SKM-1 treated with dmso at 0.1 percent for 144 hours (cell line): ENCODE data around the gene IL10.

ENCODE experiments used
- DNase-seq: peaks from one replicate; lab custom pipeline; 2025; ENCODE audit not compliant: unreplicated experiment; lab: John Stamatoyannopoulos, UW

The IL10 gene

DNA sequence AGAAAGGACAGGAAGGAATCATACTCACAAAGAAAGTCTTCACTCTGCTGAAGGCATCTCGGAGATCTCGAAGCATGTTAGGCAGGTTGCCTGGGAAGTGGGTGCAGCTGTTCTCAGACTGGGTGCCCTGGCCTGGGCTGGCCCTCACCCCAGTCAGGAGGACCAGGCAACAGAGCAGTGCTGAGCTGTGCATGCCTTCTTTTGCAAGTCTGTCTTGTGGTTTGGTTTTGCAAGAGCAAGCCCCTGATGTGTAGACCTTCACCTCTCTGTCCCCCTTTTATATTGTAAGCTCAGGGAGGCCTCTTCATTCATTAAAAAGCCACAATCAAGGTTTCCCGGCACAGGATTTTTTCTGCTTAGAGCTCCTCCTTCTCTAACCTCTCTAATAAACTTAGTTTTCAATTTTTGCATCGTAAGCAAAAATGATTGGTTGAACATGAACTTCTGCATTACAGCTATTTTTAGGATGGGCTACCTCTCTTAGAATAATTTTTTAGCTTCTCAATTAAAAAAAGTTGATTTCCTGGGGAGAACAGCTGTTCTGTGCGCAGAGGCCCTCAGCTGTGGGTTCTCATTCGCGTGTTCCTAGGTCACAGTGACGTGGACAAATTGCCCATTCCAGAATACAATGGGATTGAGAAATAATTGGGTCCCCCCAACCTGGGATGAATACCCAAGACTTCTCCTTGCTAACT is at the start of gene IL10:
IL10 (minus strand) TSS at position 252 of the 695 bp plus-strand sequence; CDS start at position 193, 59 bp downstream.
- peak; percentile 67 for DNase-seq

DNA sequence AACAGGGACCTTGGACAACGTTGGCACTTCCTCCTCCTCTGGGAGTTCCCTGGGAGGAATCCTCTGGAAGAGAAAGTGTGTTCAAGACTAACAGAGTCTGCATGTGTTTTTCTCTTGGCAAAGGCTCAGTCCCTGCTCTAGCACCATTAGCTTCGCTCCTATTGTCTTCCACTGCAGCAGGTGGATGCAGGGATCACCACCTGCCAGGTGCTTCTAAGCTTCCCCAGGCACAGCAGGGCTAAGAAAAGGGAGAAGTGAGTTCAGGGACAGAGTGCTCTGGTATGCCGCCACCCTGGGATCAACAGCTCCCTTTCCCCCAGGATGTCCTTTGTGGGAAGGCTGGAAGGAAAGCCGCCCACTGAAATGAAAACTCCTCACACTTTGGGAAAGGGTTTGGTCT is 49.2 kb upstream of the IL10 start:
- no peak for DNase-seq

DNA sequence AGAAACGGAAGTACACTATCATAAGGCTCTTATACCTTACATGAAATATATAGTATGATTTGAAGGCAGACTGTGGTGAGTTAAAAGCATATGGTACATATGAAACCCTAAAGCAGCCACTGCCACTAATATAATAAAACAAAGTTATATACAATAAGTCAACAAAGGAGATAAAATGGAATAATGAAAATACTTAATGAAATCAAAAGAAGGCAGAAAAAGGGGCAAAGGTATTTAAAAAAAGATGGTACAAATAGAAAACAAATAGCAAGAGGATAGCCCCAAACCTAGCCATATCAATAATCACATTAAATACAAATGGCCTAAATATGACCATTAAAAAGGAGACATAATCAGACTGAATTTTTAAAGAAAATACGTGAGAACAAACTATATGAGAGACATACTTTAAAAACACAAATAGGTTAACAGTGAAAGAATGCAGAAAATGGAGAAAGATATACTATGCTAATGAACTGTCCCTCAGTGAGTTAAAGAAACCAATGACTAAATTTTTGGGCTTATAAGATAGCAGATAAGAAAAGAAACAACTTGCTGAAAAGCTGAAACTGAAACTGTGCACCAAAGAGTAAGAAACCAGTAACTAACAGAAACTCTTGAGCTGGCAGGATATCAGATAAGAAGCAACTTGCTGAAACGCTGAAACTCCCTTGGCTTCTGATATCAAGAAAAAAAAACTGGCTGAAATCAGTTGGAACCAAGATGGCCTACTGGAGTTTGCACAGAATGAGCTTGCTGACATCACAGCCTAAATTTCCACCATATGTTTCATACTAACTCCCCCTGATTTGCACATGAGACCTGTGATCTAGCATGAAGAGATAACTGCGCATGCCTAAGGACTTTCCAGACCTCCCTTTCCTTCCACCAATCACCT is 44.3 kb upstream of the IL10 start:
- DNase-seq: no peak

DNA sequence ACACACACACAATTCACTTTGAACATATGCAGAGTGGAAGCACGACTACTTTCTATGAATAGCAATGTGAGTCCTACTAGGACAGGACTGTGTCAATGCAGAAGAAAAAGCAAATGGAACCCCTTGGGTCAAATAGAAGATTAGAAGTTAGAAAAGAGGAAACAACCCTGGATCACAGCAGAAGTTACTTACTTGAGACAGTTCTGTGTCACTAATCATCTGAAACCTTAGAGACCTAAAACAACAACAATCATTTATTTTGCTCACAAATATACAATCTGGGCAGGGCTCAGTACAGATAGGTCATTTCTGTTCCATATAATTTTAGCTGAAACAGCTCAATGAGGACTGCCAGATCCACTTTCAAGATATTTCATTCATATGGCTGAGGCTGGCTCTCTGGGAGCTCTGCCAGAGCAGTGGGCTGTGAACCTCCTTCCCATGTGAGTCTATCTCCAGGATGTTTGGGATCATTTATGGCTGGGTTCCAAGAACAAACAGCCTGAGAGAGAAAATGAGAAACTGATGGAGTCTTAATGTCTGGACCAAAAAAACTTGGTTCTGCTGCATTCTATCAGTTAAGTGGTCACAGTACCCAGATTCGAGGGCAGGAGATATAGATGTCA is 42.5 kb upstream of the IL10 start:
- DNase-seq: no peak

DNA sequence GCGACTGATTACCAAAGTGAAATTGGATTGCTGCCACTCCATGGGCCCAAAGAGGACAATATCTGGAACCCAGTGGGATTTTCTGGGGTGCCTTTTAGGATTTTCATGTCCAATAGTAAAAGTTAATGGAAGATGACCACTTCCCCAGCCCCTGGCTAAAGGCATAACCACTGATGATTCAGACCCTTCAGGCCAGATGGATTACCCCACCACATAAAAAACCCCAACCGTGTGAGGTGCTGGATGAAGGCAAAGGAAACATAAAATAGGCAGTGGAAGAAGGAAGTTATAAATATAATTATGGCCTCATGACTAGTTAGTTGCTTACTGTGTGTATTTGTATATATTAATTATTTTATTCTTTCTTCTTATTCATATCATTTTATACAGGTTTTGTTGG is 40.2 kb upstream of the IL10 start:
- no peak for DNase-seq

DNA sequence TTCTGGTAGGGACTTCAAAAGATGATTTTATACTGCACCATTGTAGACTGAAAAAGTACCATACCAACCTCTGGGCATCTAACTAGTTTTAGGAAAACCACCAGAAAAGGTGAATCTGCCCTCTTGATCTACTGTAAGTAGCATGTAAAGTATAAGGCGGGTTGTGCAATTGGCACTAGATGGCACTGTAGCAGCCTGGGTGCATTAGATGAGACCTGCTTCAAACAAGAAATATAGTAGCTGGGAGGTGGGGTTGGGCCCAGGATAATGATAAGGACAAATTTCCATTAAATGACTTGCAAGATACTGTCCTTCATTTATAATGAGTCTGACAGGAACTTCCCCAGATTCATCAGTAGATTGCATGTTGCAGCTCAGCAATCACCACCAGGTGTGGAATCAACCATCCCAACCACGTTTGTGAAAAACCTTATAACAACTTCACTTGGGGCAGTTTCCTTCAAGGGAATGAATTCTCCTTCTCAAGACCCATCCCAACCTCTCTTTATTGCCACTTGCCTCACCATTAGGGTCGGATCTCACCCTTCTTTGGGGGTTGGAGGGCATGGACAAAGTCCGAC is 37.3 kb upstream of the IL10 start:
- DNase-seq: peak; percentile 61

DNA sequence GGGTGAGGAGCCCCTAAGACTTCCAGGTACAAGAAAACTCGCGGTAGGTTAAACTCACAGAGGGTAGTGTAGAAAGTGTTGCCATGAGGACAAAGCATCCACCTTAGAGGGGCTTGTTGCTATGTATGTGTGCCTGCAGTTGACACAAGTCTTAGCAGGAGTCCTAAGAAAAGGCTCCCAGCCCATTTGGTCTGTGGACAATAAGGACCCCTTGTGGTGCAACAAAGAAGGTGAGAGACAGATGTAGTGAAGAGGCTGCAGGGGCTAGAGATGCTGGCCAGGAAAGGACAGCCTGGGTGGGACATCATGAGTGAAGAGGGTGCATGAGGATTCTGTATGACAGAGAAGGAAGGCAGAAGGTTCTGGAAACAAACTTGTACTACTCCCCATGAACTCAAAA is 36.3 kb upstream of the IL10 start:
- peak; percentile 66 for DNase-seq

DNA sequence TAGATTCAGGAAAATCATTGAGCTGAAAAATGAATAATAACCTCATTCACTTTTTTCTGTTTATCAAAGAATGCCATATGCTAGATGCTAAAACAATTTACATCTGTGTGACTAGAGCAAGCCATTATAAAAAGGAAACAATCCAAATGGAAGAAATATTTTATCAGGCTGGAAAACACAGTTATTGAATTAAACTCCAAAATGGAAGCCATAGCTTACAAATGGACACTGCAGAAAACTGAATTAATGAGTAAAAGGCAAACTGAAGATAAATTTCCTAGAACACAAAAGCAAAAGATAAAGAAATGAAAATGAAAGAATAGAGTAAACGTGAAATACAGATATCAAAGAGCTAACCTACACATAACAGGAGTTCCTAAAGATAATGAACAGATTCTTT is 33.1 kb upstream of the IL10 start:
- DNase-seq: no peak

DNA sequence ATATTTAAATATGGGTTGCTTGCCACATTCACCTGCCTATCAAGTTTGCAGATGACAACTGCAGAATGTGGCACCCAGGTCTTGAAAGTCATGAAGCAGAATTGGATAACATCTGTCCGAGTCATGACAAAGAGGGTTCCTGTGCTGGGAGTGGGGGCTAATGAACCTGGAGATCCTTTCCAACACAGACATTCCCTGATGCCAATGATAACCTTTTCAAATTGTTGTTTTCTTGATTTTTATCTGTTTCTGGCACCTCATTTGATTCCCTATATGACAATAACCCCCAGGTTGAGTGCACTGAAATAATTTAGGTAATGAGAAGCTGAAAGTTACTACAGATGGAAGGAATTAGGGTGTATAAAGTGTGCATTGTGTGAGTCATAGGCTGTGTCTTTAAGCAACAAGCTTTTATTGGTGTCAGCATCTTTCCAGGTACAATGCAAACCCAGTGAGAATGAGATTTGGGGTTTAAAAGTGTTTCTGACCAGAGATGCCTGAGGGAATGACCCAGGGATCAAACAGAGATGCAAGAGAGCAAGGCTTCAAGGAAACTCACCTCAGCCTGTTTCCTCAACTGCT is 32.0 kb upstream of the IL10 start:
- DNase-seq: no peak

DNA sequence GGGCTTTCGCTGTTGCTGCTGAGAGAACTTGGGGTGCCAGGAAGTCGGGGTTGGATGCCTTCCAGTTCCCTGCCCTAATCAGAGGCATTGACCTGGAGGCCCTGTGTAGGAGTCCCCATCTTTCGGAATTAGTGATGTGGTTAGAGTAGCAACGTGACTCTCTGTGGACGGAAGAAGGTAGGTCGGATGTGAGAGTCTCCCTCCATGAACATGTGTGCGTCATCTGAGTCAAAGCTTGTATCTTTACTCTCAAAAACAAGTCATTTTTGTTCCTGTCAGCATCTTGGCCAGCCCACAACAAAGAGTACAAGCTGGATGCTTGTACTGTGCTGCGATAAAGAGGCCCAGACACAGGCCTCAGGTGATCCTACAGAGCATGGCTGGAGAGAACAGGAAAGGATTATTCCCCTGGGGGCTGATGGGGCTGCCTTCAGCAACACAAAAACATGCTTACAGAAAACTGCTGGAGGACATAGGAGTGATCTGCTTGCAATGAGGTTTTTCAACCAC is 31.0 kb upstream of the IL10 start:
- no peak for DNase-seq

DNA sequence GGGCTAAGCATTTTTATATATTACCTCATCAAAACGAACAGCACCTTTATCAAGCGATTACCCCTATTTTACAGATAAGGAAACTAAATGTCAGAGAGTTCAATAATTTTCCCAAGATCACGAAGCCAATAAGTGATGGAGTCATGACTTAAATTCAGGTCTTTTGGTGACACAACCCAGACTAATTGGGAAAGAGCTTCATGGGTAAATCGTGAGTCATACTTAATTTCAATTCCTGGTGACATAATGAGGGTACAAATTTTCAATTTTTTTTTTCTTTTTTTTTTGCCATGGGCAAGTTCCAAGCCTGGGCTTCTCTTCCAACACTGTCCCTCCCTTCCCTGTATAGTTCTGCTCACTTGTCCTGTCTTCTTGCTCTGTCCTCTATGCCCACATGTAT is 30.1 kb upstream of the IL10 start:
- DNase-seq: no peak

DNA sequence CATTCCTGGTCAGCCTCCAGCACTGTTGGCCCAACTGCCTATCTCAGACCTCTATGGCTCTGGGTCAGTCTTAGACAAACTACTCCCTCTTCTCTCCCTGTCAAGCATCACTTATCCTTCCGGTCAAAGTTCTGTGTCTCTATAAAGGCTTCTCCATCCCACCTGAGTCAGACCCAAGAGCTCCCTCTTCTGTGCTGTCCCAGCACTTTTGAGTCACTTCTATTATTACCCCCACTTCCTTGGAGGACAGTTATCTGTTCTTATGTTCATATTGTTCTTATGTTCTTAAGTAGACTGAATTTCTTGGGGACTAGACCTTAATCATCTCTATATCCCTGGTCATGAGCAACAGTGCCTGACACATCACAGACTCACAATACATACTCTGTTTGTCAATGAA is 29.2 kb upstream of the IL10 start:
- DNase-seq: no peak

DNA sequence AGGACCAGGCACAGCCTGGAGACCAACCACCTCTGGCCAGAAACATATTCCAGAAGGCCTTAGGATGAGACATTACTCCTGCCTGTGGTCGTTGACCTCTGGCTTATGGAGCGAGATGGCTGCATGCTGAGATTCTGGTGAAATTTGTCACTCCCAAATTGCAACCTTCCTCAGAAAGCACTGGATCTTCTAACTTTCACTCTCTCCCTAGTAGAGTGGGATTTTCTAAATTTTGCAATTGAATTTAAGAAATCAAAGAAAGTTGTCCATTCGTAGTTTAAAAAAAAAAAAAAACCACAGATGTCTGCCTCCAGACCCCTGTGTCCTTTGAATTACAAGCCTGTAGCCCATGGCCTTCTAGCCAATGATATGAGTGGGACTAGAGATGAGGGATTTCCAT is 28.6 kb upstream of the IL10 start:
- DNase-seq: no peak

DNA sequence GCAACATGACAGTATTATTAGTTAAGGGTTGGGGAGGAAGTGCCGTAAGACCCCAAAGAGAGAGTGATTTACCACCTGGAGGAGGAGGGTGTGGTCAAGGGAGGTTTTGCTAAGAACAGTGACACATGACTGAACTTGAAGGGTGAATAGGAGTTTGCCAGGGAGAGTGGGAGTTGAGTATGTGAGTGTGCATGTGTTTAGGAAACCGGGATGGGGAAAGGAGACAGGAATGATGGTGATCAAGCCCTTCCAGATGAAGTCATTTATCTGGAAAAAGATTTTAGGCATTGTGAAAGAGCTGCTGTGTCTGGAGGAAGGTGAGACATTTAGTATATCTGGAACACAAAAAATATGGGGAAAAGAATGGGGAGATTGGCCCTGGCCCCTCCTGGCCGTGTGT is 28.1 kb upstream of the IL10 start:
- DNase-seq: no peak

DNA sequence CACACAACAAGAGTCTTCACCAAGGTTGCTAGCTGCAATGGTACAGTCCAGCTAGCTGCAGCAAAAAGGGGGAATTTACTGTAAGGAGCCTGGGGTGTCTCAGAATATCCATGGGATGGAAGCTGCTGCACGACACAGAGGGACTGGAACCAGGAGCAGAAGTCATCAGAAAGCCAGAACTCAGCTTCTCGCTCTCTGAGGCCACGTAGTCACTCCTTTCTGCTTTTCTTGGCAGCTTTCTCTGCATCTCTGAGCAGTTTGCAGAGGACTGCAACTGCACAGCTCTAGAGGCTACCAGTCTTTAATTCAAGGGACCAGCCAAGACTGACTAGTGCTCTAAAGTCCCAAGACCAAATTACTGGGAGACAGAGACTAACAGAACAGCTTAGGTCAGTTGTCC is 27.0 kb upstream of the IL10 start:
- DNase-seq: no peak

DNA sequence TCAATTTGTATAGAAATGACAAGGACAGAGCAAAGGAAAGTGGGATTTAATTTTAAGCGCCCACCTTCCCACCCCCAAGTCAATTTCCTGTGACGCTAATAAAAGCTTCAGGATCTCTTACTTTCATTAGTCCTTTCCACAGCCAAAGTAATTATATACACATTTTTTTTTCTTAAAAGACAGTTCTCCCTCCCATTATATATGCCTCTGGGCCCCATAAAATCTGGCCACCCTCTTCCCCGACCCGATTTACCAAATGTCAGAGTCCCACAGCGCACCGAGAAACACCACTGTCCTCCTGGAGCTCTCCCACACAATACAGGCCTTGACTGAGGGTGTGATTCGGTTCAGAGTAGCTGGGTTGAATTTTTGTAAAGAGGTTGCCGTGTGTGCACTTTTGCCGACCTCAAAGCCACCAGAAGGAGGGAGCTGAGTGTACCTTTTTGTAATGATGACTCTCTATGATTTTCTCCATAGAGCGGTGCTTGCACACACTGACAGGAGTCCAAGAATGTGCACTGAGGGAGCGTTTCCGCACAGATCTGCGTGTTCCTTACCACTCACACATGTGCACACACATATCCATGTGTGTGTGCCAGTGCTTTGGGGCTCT is 26.2 kb upstream of the IL10 start:
- DNase-seq: no peak

DNA sequence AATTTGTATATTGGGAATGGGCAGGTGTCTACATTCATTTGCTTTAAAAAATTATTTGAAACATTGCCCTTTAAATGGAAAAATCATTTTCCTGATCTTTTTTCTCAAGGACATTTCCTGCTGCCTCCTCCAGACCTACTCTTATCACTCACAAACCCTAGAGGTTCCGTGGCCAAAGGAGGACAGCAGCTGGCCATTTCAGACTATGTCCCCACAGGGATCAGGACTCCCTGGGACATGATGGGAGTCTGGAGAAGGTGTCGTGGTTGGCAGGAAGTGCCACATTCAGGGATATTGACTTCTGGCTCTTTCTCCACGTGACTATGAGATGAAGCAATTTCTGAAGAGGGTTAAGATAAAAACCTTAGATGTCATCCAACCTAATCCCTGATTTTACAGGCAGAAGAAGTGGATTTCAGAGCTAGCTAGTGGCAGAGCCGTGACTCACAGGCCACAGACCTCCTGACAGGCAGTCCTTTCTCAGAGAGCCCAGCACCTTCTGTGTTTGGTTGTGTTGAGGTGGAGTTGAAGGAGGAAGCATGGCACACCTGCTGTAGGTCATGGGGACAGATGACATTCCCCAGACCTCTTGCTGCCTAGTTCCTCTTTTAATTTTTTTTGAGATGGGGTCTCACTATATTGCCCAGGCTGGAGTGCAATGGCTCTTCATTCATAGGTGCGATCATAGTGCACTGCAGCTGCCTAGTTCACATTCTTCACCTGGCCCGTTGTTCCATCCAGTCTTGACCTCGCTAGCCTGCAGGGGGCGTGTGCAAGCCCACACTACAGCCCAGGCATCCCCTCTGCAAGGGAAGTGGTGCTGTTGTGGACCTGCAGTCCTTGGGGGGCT is 25.5 kb upstream of the IL10 start:
- DNase-seq: peak; percentile 26

DNA sequence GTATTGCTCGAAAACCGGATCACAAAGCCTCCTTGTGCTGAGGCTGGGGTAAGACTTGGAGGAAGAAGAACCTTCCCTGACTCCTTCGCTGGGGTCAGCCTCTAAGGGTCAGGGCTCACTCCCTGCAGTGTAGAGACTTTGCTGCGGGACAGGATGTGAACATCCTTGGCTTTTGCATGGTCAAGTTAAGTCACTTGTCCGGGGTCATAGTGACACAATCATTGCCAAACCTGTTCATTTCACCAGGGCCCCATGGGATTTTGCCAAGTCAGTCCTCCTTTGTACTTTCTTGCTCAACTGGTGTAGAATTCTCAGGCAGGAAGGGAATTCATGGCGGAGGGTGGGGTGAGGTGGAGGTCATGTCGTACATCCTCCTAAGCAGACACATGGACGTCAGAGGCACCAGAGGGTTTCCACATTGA is 24.7 kb upstream of the IL10 start:
- peak; percentile 50 for DNase-seq

DNA sequence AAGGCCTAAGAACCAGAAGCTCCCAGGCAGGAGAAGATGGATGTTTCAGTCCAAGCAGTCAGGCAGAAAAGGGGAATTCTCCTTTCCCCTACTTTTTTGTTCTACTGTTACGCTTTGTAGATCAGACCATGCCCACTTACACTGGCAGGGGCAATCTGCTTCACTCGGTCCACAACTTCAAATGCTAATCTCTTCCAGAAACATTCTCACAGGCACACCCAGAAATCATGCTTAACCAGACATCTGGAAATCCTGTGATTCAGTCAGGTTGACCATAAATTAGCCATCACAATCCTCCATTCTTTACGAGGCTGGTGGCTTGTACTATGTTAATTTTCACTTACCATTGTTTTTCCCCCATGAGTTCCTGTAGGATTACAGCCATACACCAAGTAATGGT is 23.8 kb upstream of the IL10 start:
- no peak for DNase-seq
